ENCODE measurements around the gene CPM.

- TF ChIP-seq POLR2A (IDR thresholded peaks at IDR 0.05) (no peak), EP300 (IDR thresholded peaks at IDR 0.05) (no peak)
- TF ChIP-seq, protein P1, sequence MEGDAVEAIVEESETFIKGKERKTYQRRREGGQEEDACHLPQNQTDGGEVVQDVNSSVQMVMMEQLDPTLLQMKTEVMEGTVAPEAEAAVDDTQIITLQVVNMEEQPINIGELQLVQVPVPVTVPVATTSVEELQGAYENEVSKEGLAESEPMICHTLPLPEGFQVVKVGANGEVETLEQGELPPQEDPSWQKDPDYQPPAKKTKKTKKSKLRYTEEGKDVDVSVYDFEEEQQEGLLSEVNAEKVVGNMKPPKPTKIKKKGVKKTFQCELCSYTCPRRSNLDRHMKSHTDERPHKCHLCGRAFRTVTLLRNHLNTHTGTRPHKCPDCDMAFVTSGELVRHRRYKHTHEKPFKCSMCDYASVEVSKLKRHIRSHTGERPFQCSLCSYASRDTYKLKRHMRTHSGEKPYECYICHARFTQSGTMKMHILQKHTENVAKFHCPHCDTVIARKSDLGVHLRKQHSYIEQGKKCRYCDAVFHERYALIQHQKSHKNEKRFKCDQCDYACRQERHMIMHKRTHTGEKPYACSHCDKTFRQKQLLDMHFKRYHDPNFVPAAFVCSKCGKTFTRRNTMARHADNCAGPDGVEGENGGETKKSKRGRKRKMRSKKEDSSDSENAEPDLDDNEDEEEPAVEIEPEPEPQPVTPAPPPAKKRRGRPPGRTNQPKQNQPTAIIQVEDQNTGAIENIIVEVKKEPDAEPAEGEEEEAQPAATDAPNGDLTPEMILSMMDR (IDR thresholded peaks at IDR 0.05) = no peak
Observed at GRCh38 chr12:68882251-68882964, 50.6 kb downstream of the CPM start.
